ENCODE data around the gene A4GNT.

The A4GNT gene

DNA sequence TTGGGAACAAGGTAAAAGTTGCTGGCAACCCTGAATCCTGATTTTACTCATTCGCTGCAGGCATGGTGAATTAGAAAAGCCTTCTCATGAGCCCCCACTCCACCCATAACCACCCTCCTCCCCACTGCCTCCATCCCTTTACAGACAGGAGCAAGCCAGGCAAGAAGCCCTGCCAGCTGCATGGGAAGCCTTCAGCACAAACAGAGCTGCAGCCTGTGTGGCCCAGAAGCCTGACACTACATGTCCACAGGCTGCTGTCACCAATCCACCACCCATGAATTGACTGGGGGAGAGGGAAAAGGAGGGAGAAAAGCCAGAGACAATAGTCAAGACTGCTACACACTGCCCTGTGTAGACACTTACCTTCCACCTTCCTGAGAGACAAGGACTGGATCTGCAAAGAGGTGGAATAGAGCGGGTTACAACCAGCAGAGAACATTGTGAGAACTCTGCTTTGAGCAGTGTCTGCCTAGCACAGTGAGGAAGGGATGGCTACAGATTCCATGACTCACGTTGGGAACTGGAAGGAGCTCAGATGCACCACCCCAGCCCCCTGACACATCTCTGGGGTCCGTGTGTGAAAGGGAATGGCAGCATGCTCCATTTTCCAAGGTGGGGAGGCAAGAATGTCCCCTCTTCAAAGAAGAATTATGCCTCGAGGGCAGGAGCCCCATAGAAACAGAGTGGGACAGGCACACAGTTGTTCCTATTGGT is 50.7 kb downstream of the A4GNT start:
- TF ChIP-seq, protein P1, sequence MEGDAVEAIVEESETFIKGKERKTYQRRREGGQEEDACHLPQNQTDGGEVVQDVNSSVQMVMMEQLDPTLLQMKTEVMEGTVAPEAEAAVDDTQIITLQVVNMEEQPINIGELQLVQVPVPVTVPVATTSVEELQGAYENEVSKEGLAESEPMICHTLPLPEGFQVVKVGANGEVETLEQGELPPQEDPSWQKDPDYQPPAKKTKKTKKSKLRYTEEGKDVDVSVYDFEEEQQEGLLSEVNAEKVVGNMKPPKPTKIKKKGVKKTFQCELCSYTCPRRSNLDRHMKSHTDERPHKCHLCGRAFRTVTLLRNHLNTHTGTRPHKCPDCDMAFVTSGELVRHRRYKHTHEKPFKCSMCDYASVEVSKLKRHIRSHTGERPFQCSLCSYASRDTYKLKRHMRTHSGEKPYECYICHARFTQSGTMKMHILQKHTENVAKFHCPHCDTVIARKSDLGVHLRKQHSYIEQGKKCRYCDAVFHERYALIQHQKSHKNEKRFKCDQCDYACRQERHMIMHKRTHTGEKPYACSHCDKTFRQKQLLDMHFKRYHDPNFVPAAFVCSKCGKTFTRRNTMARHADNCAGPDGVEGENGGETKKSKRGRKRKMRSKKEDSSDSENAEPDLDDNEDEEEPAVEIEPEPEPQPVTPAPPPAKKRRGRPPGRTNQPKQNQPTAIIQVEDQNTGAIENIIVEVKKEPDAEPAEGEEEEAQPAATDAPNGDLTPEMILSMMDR (IDR thresholded peaks at IDR 0.05; ENCODE audit: low read depth, low read length), result no peak
- in situ Hi-C loops (cut with HindIII; ENCODE audit: low sequenced_read_pairs), result no loop called here
- H3K4me3 ChIP-seq (ENCODE audit: low read depth, low read length), result peak overlapping the region; percentile 11
- peak; percentile 87 for DNase-seq (ENCODE audit: low read depth, low spot score)

DNA sequence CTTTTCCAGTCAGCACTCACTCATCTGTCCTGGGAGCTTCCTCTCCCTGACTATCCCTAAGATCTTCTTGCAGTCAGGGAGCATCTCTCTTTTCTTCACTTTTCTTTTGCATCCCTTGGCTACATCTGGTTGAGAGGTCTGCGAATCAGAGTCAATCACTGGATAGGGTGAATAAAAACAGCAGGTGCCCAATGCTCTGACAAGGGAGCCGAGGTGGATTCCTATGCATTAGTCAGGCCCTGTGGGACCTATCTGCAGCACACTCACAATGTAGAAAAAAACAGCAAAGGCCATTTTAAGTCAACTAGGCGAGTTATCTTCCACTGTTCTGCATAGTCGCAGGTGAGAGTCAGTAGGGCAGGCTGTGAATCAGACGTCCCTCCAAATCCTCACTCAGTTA is 52.3 kb downstream of the A4GNT start:
- in situ Hi-C loops (cut with HindIII; ENCODE audit: low sequenced_read_pairs), result no loop called here
- TF ChIP-seq, protein P1 (IDR thresholded peaks at IDR 0.05; ENCODE audit: low read depth, low read length), result no peak
- no peak overlapping the region for H3K4me3 ChIP-seq (ENCODE audit: low read depth, low read length)
- DNase-seq (ENCODE audit: low read depth, low spot score), result peak; percentile 22

DNA sequence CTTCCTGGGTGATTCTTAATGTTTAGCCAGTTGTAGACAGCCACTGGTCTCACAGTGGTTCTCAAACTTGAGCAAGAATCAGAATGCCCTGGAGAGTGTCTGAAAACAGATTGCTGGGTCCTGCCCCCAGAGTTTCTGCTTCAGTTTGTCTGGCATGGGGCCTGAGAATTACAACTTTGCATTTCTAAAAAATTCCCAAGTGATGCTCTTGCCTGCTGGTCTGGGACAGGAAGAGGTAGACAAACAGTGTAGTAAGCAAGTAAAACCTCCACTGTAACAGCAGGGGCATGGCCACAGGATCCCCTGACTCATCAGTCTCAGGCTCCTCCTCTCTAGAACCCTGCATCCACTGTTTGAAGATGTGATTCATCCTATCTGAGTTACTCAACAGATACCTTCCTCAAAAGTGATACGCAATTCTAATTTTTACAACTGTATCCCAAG is 53.3 kb downstream of the A4GNT start:
- no peak overlapping the region for H3K4me3 ChIP-seq (ENCODE audit: low read depth, low read length)
- in situ Hi-C loops (cut with HindIII; ENCODE audit: low sequenced_read_pairs), result no loop called here
- TF ChIP-seq, protein P1 (IDR thresholded peaks at IDR 0.05; ENCODE audit: low read depth, low read length), result no peak
- DNase-seq (ENCODE audit: low read depth, low spot score), result peak; percentile 98

DNA sequence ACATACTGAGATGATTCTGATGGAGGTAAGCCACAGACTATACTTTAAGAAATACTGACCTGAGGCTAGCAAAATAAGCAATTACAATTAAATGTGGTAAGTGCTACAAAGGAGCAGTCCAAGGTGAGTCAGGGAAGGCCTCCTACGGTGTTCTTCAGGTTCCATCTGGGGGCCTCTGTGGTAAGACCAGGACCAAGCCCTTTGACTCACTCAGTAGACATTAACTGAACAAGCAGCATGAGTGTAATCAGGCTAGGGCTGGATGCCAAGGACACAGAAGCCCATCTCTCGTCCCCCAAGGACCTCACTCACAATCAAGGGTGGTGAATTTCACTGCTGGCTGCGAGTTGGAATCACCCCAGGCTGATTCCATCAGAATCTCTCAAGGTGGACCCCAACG is 54.1 kb downstream of the A4GNT start:
- in situ Hi-C loops (cut with HindIII; ENCODE audit: low sequenced_read_pairs), result no loop called here
- TF ChIP-seq, protein P1 (IDR thresholded peaks at IDR 0.05; ENCODE audit: low read depth, low read length), result no peak
- peak; percentile 77 for DNase-seq (ENCODE audit: low read depth, low spot score)
- no peak overlapping the region for H3K4me3 ChIP-seq (ENCODE audit: low read depth, low read length)

Measured in astrocyte of the spinal cord (primary cell).